Mesenchymal stem cell (in vitro differentiated cells and primary cell): ENCODE measurements around the gene APIP.

Source experiments
- DNase-seq: peaks from one replicate; pipeline ENCODE4 v3.0.0-alpha.2; 2013
- H2AFZ ChIP-seq: one replicate; pipeline ENCODE4 v1.6.1; 2013; ENCODE audit warnings: low read depth, mild to moderate bottlenecking, control low read depth, inconsistent platforms, low read length, moderate library complexity
- H2AK5ac ChIP-seq: 2 replicates; pipeline ENCODE4 v1.6.1; 2013; ENCODE audit warnings: low read length, moderate library complexity, mild to moderate bottlenecking, inconsistent platforms; ENCODE audit not compliant: severe bottlenecking
- H2BK120ac ChIP-seq: one replicate; pipeline ENCODE4 v1.6.1; 2013; ENCODE audit warnings: low read depth, mild to moderate bottlenecking, inconsistent platforms, low read length, moderate library complexity
- H2BK12ac ChIP-seq, 2 experiments: one replicate each; pipeline ENCODE4 v1.6.1; 2013; ENCODE audit warnings: inconsistent platforms in 2 of 2, low read length in 2 of 2, mild to moderate bottlenecking in 2 of 2, moderate library complexity in 2 of 2, control low read depth in 1 of 2
- H2BK15ac ChIP-seq: one replicate; pipeline ENCODE4 v1.6.1; 2013; ENCODE audit warnings: mild to moderate bottlenecking, low read depth, inconsistent platforms; ENCODE audit not compliant: poor library complexity, severe bottlenecking
- H2BK5ac ChIP-seq: 2 replicates; pipeline ENCODE4 v1.6.1; 2013; ENCODE audit warnings: low read depth, mild to moderate bottlenecking, low read length, control low read depth, inconsistent platforms; ENCODE audit not compliant: poor library complexity, severe bottlenecking
- H3K14ac ChIP-seq, 2 experiments: one replicate each; pipeline ENCODE4 v1.6.1; 2013; ENCODE audit warnings: inconsistent platforms in 2 of 2, low read length in 2 of 2, control low read depth in 1 of 2, mild to moderate bottlenecking in 1 of 2, moderate library complexity in 1 of 2
- H3K18ac ChIP-seq, 2 experiments: one replicate each; pipeline ENCODE4 v1.6.1; 2013; ENCODE audit warnings: inconsistent platforms in 2 of 2, low read length in 2 of 2, control low read depth in 1 of 2, low read depth in 1 of 2, mild to moderate bottlenecking in 1 of 2
- H3K23ac ChIP-seq, 2 experiments: one replicate each; pipeline ENCODE4 v1.6.1; 2013; ENCODE audit warnings: inconsistent platforms in 2 of 2, low read length in 2 of 2, mild to moderate bottlenecking in 2 of 2, moderate library complexity in 2 of 2, control low read depth in 1 of 2
- H3K27ac ChIP-seq: 2 replicates; pipeline ENCODE4 v1.5.1; 2013; ENCODE audit warnings: mild to moderate bottlenecking, moderate library complexity, low read length, control low read depth, inconsistent platforms; ENCODE audit not compliant: poor library complexity, severe bottlenecking
- H3K27me3 ChIP-seq, 2 experiments: 2 replicates each; pipeline versions ENCODE4 v1.6.1 to v1.7.0; 2013; ENCODE audit warnings: low read length in 2 of 2, mild to moderate bottlenecking in 2 of 2, moderate library complexity in 2 of 2, control low read depth in 1 of 2, inconsistent platforms in 1 of 2; ENCODE audit not compliant: control insufficient read depth in 1 of 2, insufficient read depth in 1 of 2
- H3K36me3 ChIP-seq, 2 experiments: 2 replicates each; pipeline versions ENCODE4 v1.6.1 to v1.7.0; 2013; ENCODE audit warnings: low read length in 2 of 2, control low read depth in 1 of 2, inconsistent platforms in 1 of 2, low read depth in 1 of 2, mild to moderate bottlenecking in 1 of 2; ENCODE audit not compliant: insufficient read depth in 2 of 2, control insufficient read depth in 1 of 2
- H3K4ac ChIP-seq, 2 experiments: one replicate each; pipeline ENCODE4 v1.6.1; 2013; ENCODE audit warnings: inconsistent platforms in 2 of 2, low read length in 2 of 2, mild to moderate bottlenecking in 2 of 2, moderate library complexity in 2 of 2, control low read depth in 1 of 2, low read depth in 1 of 2
- H3K4me1 ChIP-seq: 2 replicates; pipeline ENCODE4 v1.6.1; 2013; ENCODE audit warnings: low read depth, low read length, control low read depth; ENCODE audit not compliant: control insufficient read depth, insufficient read depth
- H3K4me2 ChIP-seq: 2 replicates; pipeline ENCODE4 v1.6.1; 2013; ENCODE audit warnings: low read length, mild to moderate bottlenecking, inconsistent platforms; ENCODE audit not compliant: poor library complexity, severe bottlenecking
- H3K4me3 ChIP-seq, 2 experiments: 2 replicates each; pipeline versions ENCODE4 v1.5.1 to v1.7.0; 2013; ENCODE audit warnings: low read length in 2 of 2, mild to moderate bottlenecking in 2 of 2, control low read depth in 1 of 2, low read depth in 1 of 2; ENCODE audit not compliant: insufficient read depth in 1 of 2
- H3K79me1 ChIP-seq: replicated peaks from 2 replicates; pipeline ENCODE4 v1.6.1; 2013; ENCODE audit warnings: mild to moderate bottlenecking, control low read depth, low read length, inconsistent platforms; ENCODE audit not compliant: poor library complexity, severe bottlenecking
- H3K9ac ChIP-seq: 2 replicates; pipeline ENCODE4 v1.7.0; 2013; ENCODE audit warnings: mild to moderate bottlenecking, low read length, moderate library complexity
- H3K9me3 ChIP-seq: 2 replicates; pipeline ENCODE4 v1.7.0; 2013; ENCODE audit warnings: mild to moderate bottlenecking, low read length; ENCODE audit not compliant: control insufficient read depth
- H4K8ac ChIP-seq: one replicate; pipeline ENCODE4 v1.6.1; 2013; ENCODE audit warnings: inconsistent platforms, mild to moderate bottlenecking, low read length, moderate library complexity
- H4K91ac ChIP-seq: one replicate; pipeline ENCODE4 v1.6.1; 2013; ENCODE audit warnings: mild to moderate bottlenecking, low read length, inconsistent platforms
- WGBS: methylation state at CpG from one replicate; pipeline ENCODE4 v1.1.7; 2013; ENCODE audit warnings: mixed read lengths; 5-methylcytosine and 5-hydroxymethylcytosine counted together

APIP gene

GRCh38 chr11:34856251-34856650 lies 59.9 kb downstream of the APIP start:
- Histone ChIP-seq H3K18ac (no peak overlapping the region), H3K27ac (no peak overlapping the region), H4K91ac (no peak overlapping the region), H3K27me3 (peaks cover 2 to 5% of the 10 kb centered on the region in 2 experiments), H3K14ac (no peak overlapping the region), H3K79me1 (no peaks in the 10 kb centered on the region), H3K23ac (no peak overlapping the region), H2BK5ac (no peak overlapping the region), H3K4me1 (no peaks in the 10 kb centered on the region), H3K4me2 (no peak overlapping the region), H2BK120ac (no peak overlapping the region), H3K9me3 (peaks cover 8% of the 10 kb centered on the region), H2AFZ (no peak overlapping the region), H2BK15ac (no peak overlapping the region), H3K9ac (no peak overlapping the region), H2AK5ac (no peak overlapping the region), H3K4ac (no peak overlapping the region), H4K8ac (no peak overlapping the region), H3K36me3 (no peaks in the 10 kb centered on the region), H3K4me3 (no peak overlapping the region), H2BK12ac (no peak overlapping the region)
- 88% methylated on average over 1 of the region's 1 CpG for WGBS
- no peak for DNase-seq

- H4K8ac ChIP-seq = no peak overlapping the region
- 75% methylated on average over 2 of the region's 3 CpGs for WGBS
- no peak overlapping the region for H3K4ac ChIP-seq
Measured at GRCh38 chr11:34855754-34856095, 60.5 kb downstream of the APIP start.

GRCh38 chr11:34855021-34855753 lies 61.0 kb downstream of the APIP start:
- Histone ChIP-seq H3K4me2 (no peak overlapping the region), H3K36me3 (no peaks in the 10 kb centered on the region), H4K8ac (no peak overlapping the region), H4K91ac (no peak overlapping the region), H3K4me1 (no peaks in the 10 kb centered on the region), H3K9me3 (peaks cover 10% of the 10 kb centered on the region), H2BK15ac (no peak overlapping the region), H3K27me3 (peaks cover 3 to 15% of the 10 kb centered on the region in 2 experiments), H3K79me1 (no peaks in the 10 kb centered on the region), H3K4ac (no peak overlapping the region), H2AFZ (no peak overlapping the region), H2AK5ac (no peak overlapping the region), H3K14ac (no peak overlapping the region), H3K27ac (no peak overlapping the region), H3K23ac (no peak overlapping the region), H2BK120ac (no peak overlapping the region), H3K4me3 (no peak overlapping the region), H3K18ac (no peak overlapping the region), H2BK12ac (no peak overlapping the region), H3K9ac (no peak overlapping the region), H2BK5ac (no peak overlapping the region)
- no peak for DNase-seq
- 90% methylated on average over 5 of the region's 5 CpGs for WGBS

More at GRCh38 chr11:34855754-34856095, 60.5 kb downstream of the APIP start:
- Histone ChIP-seq H3K4me1 (no peaks in the 10 kb centered on the region), H3K27me3 (peaks cover 3 to 9% of the 10 kb centered on the region in 2 experiments), H3K18ac (no peak overlapping the region), H3K9me3 (peaks cover 10% of the 10 kb centered on the region), H3K14ac (no peak overlapping the region), H3K79me1 (no peaks in the 10 kb centered on the region), H3K9ac (no peak overlapping the region), H2AK5ac (no peak overlapping the region), H2BK5ac (no peak overlapping the region), H3K23ac (no peak overlapping the region), H3K4me3 (no peak overlapping the region), H2BK12ac (no peak overlapping the region), H3K36me3 (no peaks in the 10 kb centered on the region), H2AFZ (no peak overlapping the region), H4K91ac (no peak overlapping the region), H2BK120ac (no peak overlapping the region), H3K4me2 (no peak overlapping the region), H2BK15ac (no peak overlapping the region), H3K27ac (no peak overlapping the region)
- no peak for DNase-seq

- no peak overlapping the region for H2AK5ac ChIP-seq
- H3K4ac ChIP-seq = no peak overlapping the region
- H2BK120ac ChIP-seq = no peak overlapping the region
- H4K91ac ChIP-seq = no peak overlapping the region
- no peak overlapping the region for H2AFZ ChIP-seq
- no peak overlapping the region for H3K23ac ChIP-seq
- H3K79me1 ChIP-seq = no peaks in the 10 kb centered on the region
- no peak overlapping the region for H2BK5ac ChIP-seq
- peaks cover 14% of the 10 kb centered on the region for H3K9me3 ChIP-seq
- H2BK15ac ChIP-seq = no peak overlapping the region
- no peak overlapping the region for H4K8ac ChIP-seq
- peaks cover 3 to 40% of the 10 kb centered on the region in 2 experiments for H3K27me3 ChIP-seq
- no peak overlapping the region for H3K4me3 ChIP-seq
- no peak overlapping the region for H3K18ac ChIP-seq
- no peak for DNase-seq
- no peaks in the 10 kb centered on the region for H3K36me3 ChIP-seq
- no peak overlapping the region for H3K4me2 ChIP-seq
- no peak overlapping the region for H3K27ac ChIP-seq
- no peaks in the 10 kb centered on the region for H3K4me1 ChIP-seq
- no peak overlapping the region for H2BK12ac ChIP-seq
- no peak overlapping the region for H3K14ac ChIP-seq
- H3K9ac ChIP-seq = no peak overlapping the region
Measured at GRCh38 chr11:34851916-34852315, 64.3 kb downstream of the APIP start.
